ENCODE results near the gene TAL2.

The TAL2 gene

DNA sequence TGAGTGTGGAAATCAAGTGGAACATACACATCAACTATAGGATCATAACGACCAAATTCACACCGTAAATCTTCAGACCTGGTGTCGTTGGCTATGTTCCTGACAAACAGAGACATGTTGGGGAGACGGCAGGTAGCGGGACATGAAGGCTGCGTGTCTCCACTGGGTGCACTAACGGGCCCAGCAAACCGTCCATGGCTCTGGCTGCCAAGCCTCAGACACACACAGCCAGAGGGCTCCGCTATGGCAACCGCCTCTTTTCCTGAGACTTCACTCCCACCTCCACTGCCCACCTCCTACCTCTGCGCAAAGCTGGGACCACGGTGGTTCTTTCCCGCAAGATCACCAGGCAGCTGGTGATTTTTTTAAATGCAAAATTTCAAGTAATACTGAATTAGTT, 48.4 kb downstream of the TAL2 start:
- DNase-seq, result no peak

DNA sequence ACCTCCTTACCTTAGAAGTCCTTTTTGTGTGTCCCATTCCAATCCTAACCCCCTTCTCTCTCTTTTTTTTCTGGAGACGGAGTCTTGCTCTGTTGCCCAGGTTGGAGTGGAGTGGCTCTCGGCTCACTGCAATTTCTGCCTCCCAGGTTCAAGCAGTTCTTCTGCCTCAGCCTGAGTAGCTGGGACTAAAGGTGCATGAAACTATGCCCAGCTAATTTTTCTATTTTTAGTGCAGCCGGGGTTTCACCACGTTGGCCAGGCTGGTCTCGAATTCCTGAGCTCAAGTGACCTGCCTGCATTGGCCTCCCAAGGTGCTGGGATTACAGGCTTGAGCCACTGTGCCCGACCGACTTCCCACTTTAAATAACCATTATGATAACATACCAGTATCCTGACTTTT, 49.6 kb downstream of the TAL2 start:
- DNase-seq, result no peak

DNA sequence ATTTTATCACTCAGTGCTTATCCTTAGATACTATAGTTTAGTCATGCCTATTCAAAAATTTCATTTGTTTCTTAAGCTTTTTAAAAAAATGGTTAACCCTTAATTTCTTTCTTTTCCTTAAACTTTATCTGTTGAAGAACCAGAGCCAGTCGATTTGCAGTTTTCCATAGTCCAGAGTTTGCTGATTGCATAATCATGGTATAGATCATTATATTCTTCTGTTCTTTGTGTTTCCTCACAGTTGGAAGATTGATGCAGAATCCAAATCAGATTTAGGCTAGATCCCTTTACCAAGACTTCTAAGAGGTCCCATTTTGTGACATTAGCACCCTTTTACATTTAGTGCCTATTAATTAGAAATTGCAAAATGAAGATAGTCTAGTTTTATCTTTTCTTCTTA, 50.0 kb downstream of the TAL2 start:
- no peak for DNase-seq
